Neuron (in vitro differentiated cells): ENCODE results near the gene SMARCD2.

ENCODE experiments used
- H2AFZ ChIP-seq: one replicate; pipeline ENCODE4 v1.6.1; 2013; ENCODE audit warnings: low read depth, mild to moderate bottlenecking, inconsistent platforms, low read length, moderate library complexity
- H3K27me3 ChIP-seq: one replicate; pipeline ENCODE4 v1.6.1; 2013; ENCODE audit warnings: low read length; ENCODE audit not compliant: insufficient read depth
- H3K36me3 ChIP-seq: one replicate; pipeline ENCODE4 v1.6.1; 2013; ENCODE audit warnings: low read length; ENCODE audit not compliant: insufficient read depth
- H3K4me1 ChIP-seq: one replicate; pipeline ENCODE4 v1.6.1; 2013; ENCODE audit warnings: low read length; ENCODE audit not compliant: insufficient read depth
- H3K4me3 ChIP-seq: 2 replicates; pipeline ENCODE4 v1.5.1; 2013; ENCODE audit warnings: mild to moderate bottlenecking, low read length, moderate library complexity
- H3K9me3 ChIP-seq: one replicate; pipeline ENCODE4 v1.6.1; 2013; ENCODE audit warnings: low read length

SMARCD2 gene

DNA sequence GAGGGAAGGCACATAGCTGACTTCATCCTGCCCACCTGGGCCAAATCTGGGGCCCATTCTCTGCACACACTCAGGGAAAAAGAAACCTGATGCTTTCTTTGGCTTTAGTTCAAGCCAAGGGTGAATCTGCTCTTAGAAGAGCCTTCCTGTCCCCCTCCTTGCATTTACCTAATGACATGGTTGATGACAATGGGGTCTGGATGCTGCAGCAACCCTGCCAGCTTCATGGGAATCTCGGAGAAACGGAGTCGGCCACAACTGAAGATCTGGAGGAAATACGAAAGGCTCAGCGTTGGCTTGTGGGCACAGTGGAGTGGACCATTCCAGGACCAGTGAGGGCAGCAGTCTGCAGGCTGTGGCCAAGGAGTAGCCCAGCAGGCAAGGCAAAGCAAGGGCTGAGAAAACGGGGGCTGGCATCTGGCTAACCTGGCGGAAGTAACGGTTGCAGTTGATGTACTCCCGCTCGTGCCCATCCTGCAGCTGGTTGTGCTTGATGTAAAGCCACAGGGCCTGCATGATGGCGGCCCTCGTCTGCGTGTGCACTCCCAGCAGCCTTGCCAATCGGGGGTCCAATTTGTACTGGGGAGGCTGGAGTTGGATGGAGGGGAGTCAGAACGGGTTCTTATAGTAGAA is 8.6 kb downstream of the SMARCD2 start:
- peaks cover 68% of the 10 kb centered on the region for H3K36me3 ChIP-seq
- no peak overlapping the region for H3K4me3 ChIP-seq
- H3K27me3 ChIP-seq = no peaks in the 10 kb centered on the region
- H3K9me3 ChIP-seq = no peaks in the 10 kb centered on the region
- peaks cover 5% of the 10 kb centered on the region for H3K4me1 ChIP-seq
- H2AFZ ChIP-seq = no peak overlapping the region

DNA sequence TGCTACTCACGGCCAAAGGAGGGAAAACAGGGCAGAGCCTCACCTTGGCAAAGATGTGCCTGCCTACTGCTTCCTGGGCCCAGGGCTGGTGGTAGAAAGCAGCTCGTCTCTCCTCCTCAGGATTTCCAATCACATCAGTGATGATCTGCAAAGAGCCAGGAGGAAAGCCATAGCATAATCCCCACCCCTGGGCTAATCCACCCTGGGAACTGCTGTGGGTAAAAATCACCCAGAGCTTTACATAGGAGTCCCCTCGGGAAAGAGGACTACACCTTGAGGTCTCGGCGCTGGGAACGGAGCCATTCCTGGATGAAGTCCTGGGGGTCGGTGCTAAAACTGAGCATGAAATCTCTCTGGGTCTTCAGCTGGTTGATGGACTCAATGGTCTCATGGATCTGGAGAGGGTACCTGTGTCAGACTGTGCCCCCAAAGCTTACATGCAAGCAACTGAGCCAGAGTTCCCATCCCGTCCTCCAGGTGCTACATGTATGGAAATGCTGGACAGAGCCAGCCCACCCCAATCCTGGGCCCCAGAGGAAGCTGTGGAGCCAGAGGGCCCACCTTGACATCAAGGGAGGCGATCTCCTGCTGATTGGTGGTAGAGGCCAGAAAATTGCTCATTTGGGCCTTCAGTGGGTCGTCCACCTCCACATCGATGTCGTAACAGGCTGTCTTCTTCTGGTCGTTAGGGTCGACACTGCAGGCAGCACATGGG is 9.3 kb downstream of the SMARCD2 start:
- Histone ChIP-seq H3K9me3 (no peaks in the 10 kb centered on the region), H3K36me3 (peaks cover 71% of the 10 kb centered on the region), H3K4me1 (peaks cover 12% of the 10 kb centered on the region), H3K4me3 (no peak overlapping the region), H2AFZ (no peak overlapping the region), H3K27me3 (no peaks in the 10 kb centered on the region)

GRCh38 chr17:63832455-63832854 is 10.0 kb downstream of the SMARCD2 start:
- H3K36me3 ChIP-seq = peaks cover 71% of the 10 kb centered on the region

DNA sequence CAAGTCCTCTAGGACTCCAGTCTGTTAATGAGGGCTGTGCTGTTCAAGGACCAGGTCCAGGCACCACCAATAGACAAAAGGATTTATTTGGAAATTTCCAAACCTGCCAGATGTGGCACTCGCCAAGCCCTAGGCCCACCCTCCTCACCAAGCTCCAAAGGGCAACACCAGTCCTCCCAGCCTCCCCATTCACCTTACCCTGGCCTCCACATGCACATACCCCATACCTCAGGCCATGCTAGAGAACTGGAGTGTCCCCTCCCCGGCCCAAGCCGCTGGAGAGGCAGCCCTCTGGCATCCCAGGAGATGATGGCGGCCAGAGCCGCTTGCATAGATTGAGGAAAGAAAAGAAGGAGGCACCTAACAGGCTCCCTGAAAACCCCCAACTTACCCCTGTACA is 10.5 kb downstream of the SMARCD2 start:
- peaks cover 15% of the 10 kb centered on the region for H3K4me1 ChIP-seq
- peaks cover 69% of the 10 kb centered on the region for H3K36me3 ChIP-seq
- H3K9me3 ChIP-seq = no peaks in the 10 kb centered on the region
- H3K27me3 ChIP-seq = no peaks in the 10 kb centered on the region
- no peak overlapping the region for H3K4me3 ChIP-seq
- no peak overlapping the region for H2AFZ ChIP-seq

More at GRCh38 chr17:63832455-63832854, 10.0 kb downstream of the SMARCD2 start:
- Histone ChIP-seq H3K9me3 (no peaks in the 10 kb centered on the region), H3K27me3 (no peaks in the 10 kb centered on the region), H3K4me1 (peaks cover 15% of the 10 kb centered on the region), H3K4me3 (no peak overlapping the region), H2AFZ (no peak overlapping the region)

GRCh38 chr17:63831505-63831904 is 11.0 kb downstream of the SMARCD2 start:
- H3K36me3 ChIP-seq = peaks cover 65% of the 10 kb centered on the region
- H3K27me3 ChIP-seq = no peaks in the 10 kb centered on the region
- no peaks in the 10 kb centered on the region for H3K9me3 ChIP-seq
- peaks cover 15% of the 10 kb centered on the region for H3K4me1 ChIP-seq
- H2AFZ ChIP-seq = no peak overlapping the region
- no peak overlapping the region for H3K4me3 ChIP-seq

- H3K36me3 ChIP-seq = peaks cover 62% of the 10 kb centered on the region
Observed at GRCh38 chr17:63830904-63831491, 11.5 kb downstream of the SMARCD2 start.

DNA sequence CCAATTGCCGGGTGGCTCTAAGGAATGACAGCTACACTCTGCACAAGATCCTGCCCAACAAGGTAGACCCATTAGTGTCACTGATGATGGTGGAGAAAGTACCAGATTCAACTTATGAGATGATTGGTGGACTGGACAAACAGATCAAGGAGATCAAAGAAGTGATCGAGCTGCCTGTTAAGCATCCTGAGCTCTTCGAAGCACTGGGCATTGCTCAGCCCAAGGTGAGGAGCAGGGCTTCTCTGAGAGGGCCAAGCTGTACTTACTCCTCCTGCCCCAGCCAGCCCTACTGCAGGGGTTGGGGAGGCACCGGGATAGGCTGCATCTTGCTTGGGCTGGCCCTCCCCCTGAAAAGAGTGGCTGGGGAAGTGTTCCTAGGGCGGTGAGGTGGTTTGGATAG is 12.2 kb downstream of the SMARCD2 start:
- Histone ChIP-seq H3K36me3 (peaks cover 64% of the 10 kb centered on the region), H2AFZ (no peak overlapping the region), H3K4me1 (peaks cover 23% of the 10 kb centered on the region), H3K4me3 (no peak overlapping the region), H3K27me3 (no peaks in the 10 kb centered on the region), H3K9me3 (no peaks in the 10 kb centered on the region)

More at GRCh38 chr17:63830904-63831491, 11.5 kb downstream of the SMARCD2 start:
- Histone ChIP-seq H3K4me3 (no peak overlapping the region), H3K4me1 (peaks cover 19% of the 10 kb centered on the region), H2AFZ (no peak overlapping the region), H3K9me3 (no peaks in the 10 kb centered on the region), H3K27me3 (no peaks in the 10 kb centered on the region)

DNA sequence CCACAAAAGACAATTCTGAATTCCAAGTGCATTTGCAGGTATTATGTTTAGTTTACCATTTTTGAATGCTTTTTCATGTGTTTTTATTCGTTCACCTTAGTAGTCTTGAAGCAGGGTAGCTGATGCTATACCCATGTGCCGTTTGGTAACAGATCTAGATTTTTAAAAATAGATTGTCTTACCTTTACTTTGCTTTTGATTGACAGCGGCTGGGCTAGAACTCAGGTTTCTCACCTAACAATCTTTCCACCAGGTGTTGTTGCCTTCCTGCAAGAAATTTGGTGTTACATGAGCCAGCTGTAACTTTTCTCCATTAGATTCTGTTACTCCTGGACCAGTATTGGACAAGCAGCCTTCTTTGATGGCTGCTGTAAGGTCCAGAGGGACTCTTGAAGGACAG is 13.5 kb downstream of the SMARCD2 start:
- H3K4me3 ChIP-seq = peak overlapping the region; percentile 76
- H2AFZ ChIP-seq = no peak overlapping the region
- no peaks in the 10 kb centered on the region for H3K27me3 ChIP-seq
- H3K4me1 ChIP-seq = peaks cover 23% of the 10 kb centered on the region
- no peaks in the 10 kb centered on the region for H3K9me3 ChIP-seq
- peaks cover 70% of the 10 kb centered on the region for H3K36me3 ChIP-seq

- H3K4me3 ChIP-seq = peak overlapping the region; percentile 76
- H2AFZ ChIP-seq = no peak overlapping the region
- no peaks in the 10 kb centered on the region for H3K27me3 ChIP-seq
- H3K36me3 ChIP-seq = peaks cover 68% of the 10 kb centered on the region
- no peaks in the 10 kb centered on the region for H3K9me3 ChIP-seq
- H3K4me1 ChIP-seq = peaks cover 23% of the 10 kb centered on the region
Observed at GRCh38 chr17:63827801-63828221, 14.7 kb downstream of the SMARCD2 start.

DNA sequence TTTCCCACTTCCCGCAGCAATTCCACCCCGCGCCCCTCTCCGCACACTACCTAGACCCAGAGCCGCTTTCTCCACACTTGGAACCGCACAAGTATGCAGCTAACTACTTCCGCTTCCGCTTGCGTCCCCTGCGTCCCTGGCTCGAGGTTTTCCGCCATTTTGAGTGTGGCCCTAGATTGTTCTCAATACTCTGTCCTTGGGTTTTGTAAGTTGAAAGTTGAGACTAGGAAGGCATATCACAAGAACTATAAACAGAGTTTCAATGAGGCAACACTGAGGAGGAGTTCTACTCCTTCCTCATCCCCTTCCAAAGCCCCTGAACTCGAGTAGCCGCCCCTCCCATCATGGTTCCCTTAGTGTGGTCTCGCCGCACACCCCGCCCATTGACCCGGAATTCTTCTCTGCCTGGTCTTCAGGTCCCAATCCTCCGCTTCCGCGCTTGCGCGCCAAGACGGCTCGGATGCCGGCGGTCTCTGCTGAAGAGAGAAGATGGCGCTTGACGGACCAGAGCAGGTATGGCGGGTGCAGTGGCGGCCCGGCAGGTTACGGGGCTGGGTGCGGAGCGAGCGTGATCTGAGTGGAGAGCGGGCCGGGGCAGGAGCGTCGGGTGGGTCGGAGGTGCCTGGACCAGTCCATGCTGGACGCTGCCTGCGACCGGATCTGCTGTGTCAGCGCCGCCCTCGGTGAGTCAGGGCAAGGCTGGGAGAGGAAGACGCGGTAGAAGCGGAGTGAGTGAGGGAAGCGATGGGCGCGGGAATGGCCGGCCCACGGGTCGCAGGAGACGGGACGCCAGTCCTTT is 15.3 kb downstream of the SMARCD2 start, which contains the start of the genes FTSJ3 and PSMC5:
TSS of gene FTSJ3 (minus strand) at position 662 of the 799 bp plus-strand sequence. CDS start 761 bp downstream, outside the sequence.
TSS of gene PSMC5 (plus strand) at position 430 of the 799 bp plus-strand sequence. CDS start at position 490, 60 bp downstream.
- Histone ChIP-seq H3K36me3 (peaks cover 68% of the 10 kb centered on the region), H3K27me3 (no peaks in the 10 kb centered on the region), H3K4me3 (peak within 1 kb of the TSS; percentile 76), H2AFZ (peak within 1 kb of the TSS; percentile 55), H3K9me3 (no peaks in the 10 kb centered on the region), H3K4me1 (peaks cover 23% of the 10 kb centered on the region)

GRCh38 chr17:63826468-63827001 is 15.9 kb downstream of the SMARCD2 start:
- Histone ChIP-seq H3K27me3 (no peaks in the 10 kb centered on the region), H3K9me3 (no peaks in the 10 kb centered on the region), H2AFZ (peak overlapping the region; percentile 55), H3K4me1 (peaks cover 23% of the 10 kb centered on the region), H3K4me3 (peak overlapping the region; percentile 76), H3K36me3 (peaks cover 68% of the 10 kb centered on the region)

DNA sequence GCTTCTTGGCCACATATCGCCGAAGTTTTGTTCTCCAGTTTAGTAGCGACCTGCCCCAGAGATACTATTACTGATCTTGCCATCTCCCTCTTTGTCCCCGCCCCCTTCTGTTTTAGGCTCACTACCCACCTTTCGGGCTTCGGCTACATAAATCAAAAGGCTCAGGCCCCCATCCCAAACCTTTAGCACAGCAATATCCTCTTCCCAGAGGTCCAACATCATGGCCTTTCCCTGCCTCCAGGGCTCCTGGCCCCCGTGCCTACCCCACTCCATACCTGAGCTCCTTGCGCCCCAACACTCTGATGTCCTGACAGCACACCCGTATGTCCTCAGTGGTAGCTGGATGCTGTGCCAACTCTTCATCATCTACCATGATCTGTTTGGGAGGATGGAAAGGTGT is 18.1 kb downstream of the SMARCD2 start:
- peaks cover 67% of the 10 kb centered on the region for H3K36me3 ChIP-seq
- H3K9me3 ChIP-seq = no peaks in the 10 kb centered on the region
- H3K4me1 ChIP-seq = peaks cover 22% of the 10 kb centered on the region
- no peak overlapping the region for H3K4me3 ChIP-seq
- H2AFZ ChIP-seq = no peak overlapping the region
- no peaks in the 10 kb centered on the region for H3K27me3 ChIP-seq
